Left colon (tissue), 2 donors: Measurements from ENCODE around the gene MZB1. TPM values are rescaled to one million over a fixed set of nuclear protein-coding genes. Genes with fewer than 3 reads are reported as not detected.
"Not testable (repeated sequence)": the region's sequence is repeated elsewhere in the genome, so short reads cannot be mapped to it uniquely, and the experiment has no call there.

Source experiments
- ATAC-seq: fragments of 200-7000 bp; cut with Tn5 transposase; one replicate; pipeline ENCODE4 v1.9.1; 2020; ENCODE audit warnings: mild to moderate bottlenecking, moderate library complexity
- DNase-seq, 2 donors: peaks; one replicate each; pipeline ENCODE4 v3.0.0-alpha.2; 2020
- intact Hi-C, 2 donors: fragments of 100-400 bp; cut with DNase I in 1 of 2; cut with micrococcal nuclease in 1 of 2; formaldehyde crosslinking; loops; one replicate each; pipeline versions ENCODE4 v1.11.2 to v1.14.0; 2022; cut with DNase I, micrococcal nuclease
- total RNA-seq, 2 donors: library from RNA; stranded (reverse); fragmentation: NEBNext Ultra II Directional; extraction: Animal tissue kit (Norgen Biotek cat#: 25700); gene quantifications; one replicate each; pipeline ENCODE4 v1.2.1, GENCODE V29; 2021
- donor health status: DM: no; HTN: no; CAD: no.
- donor health status: DM: yes; HTN: yes; CAD: no.

MZB1 gene
- total RNA-seq, 2 donors from 2014 or later = 6.0 to 36.9 TPM

DNA sequence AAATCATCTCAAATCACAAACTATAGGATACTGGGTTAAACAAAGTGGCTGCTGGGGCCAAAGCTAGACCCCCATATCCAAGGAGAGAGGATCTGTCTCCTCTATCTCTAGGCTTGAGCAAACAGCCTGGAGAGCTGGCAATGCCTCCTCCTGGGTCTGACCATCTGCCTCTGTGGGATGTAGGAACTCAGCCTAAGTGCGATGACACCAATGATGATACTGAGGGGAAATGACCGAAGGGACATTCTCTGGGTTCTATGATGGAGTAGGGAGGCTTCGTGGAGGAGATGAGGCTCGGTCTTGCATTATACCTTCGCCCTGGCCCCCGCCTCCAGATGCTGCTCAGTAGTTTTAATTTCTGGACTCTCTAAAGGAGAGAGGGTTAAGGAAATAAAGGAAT lies 23.4 kb upstream of the MZB1 start:
- DNase-seq (no peak), ATAC-seq (no peak)
- intact Hi-C loops = no loop called here

DNA sequence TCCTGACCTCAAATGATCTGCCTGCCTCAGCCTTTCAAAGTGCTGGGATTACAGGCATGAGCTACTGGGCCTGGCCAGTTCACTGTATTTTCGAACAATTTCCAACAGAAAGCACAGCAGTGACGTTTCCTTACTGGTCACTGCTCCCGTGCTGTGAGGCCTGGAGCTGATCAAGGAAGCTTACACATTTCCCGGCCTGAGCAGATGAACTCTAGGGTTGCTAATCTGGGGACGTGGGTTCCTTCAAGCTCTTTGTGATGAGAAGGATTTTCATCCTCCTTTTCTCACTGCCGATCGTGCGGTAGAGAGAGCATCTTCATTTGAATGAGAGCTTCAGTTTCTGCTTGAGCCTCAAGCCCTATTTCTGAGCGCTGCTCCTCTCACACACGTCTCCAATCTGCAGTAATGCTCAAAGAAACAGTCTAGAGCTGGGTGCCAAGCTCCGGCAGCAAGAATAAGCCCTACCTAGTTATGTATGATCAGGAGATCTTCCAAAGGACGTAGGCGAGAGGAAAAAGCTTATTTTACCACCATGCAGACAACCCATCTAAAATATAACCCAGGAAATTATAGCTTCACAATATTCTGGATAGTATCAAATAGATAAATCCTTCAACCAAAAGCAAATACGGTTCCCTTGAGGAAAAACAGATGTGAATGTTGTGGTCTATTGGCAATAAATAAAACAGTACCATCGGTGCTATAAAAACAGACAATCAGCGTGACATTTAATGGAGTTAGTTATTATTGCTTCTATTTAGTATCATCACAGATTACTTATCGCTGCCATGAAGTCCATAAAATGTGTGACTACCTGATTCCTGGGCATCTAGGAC lies 21.5 kb upstream of the MZB1 start:
- no peak for DNase-seq

DNA sequence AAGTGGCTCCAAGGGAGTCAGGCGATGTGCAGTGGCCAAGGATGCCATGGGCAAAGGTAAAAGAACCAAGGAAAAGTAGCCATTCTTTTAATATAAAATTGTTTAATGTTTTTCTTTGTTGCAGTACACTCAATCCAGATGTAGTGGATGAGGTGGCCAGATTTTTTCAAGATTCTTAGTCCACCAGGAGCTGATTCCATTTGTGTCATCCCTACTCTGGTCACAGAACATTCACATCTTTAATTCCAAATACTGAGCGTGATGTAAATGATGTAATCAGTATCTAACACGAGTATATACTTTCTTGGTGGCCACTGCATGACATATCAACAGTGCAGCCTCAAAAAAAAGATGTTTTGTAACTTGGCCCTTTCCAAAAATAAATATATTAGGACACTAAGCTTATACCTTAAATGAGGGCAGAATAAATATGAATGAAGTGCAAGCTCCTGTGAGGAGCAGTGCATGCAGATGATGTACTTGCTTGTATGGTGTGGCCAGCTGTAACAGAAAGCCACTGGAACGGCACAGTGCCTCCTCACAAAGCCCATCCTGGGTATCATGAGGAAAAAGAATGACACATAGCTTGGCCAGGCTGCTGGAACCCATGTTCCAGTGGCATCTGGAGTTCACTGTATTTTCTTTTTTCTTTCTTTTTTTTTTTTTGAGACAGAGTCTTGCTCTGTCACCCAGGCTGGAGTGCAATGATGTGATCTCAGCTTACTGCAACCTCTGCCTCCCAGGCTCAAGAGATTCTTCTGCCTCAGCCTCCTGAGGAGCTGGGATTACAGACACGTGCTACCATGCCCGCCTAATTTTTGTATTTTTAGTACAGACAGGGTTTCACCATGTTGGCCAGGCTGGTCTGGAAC lies 20.6 kb upstream of the MZB1 start:
- intact Hi-C loops = no loop called here
- ATAC-seq (no peak), DNase-seq (no peak)

More for the DNA sequence above, 21.5 kb upstream of the MZB1 start:
- ATAC-seq = no peak
- intact Hi-C loops = no loop called here

DNA sequence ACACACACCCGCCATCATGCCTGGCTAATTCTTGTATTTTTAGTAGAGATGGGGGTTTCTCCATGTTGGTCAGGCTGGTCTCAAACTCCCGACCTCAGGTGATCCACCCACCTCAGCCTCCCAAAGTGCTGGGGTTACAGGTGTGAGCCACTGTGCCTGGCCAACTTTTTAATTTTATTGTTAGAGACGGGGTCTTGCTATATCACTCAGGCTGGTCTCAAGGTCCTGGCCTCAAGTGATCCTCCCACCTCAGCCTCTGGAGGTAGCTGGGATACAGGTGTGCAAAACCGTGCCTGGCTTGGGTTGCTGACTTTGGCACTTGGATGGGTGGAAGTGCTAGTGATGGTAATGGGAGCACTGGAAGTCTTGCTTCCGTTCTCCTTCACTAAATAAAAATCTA lies 19.4 kb upstream of the MZB1 start:
- ATAC-seq, intact Hi-C loops: not testable (repeated sequence)

DNA sequence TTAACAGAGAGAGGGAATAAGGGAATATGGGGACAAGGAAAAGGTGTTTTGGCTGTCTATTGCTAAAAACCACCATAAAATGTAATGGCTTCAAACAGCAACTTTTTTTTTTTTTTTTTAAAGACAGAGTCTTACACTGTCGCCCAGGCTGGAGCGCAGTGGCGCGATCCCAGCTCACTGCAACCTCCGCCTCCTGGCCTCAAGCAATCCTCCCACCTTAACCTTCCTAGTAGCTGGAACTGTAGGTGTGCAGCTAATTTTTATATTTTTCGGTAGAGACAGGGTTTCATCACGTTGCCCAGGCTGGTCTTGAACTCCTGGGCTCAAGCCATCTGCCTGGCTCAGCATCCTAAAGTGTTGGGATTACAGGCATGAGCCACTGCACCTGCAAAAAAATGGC lies 18.5 kb upstream of the MZB1 start:
- no peak for ATAC-seq
- DNase-seq = no peak
- intact Hi-C loops = no loop called here

More for the DNA sequence above, 19.4 kb upstream of the MZB1 start:
- not testable (repeated sequence) for DNase-seq

DNA sequence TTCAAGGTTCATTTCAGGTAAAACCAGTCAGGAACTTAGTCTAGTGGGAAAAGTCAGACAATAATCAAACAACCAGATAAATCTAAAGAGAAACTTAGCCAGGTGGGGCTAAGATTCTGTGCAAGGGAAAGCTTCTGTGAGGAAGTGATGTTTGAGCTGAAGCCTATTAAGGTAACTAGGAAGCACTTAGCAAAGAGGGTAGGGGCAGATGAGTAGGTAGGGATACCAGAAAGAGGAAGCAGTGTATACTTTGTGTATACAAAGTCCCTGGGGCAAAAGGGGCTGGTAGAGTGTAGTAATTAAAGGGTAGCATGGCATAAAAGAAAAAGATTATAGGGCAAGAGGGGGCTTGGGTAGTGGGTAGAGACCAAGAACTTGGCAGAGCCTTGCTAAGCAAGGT lies 17.8 kb upstream of the MZB1 start:
- ATAC-seq = no peak
- intact Hi-C loops = no loop called here

DNA sequence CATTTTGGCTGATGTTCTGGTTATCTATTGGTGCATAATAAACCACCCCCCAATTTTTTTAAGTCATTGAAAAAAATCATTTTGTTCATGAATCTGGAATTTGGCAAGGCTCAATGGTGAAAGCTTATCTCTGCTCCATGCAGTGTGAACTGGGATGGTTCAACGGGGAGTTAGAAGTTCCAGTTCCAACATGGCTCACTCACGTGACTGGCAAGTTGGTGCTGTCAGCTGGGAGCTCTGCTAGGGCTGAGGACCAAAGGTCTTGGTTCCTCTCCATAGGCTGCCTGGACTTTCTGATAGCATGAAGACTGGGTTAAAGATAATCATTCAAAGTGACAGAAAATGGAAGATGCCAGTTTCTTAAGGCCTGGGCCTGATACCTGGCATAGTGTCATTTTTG lies 17.2 kb upstream of the MZB1 start:
- ATAC-seq (no peak), DNase-seq (no peak)
- intact Hi-C loops = no loop called here

More for the DNA sequence above, 17.8 kb upstream of the MZB1 start:
- DNase-seq = no peak

DNA sequence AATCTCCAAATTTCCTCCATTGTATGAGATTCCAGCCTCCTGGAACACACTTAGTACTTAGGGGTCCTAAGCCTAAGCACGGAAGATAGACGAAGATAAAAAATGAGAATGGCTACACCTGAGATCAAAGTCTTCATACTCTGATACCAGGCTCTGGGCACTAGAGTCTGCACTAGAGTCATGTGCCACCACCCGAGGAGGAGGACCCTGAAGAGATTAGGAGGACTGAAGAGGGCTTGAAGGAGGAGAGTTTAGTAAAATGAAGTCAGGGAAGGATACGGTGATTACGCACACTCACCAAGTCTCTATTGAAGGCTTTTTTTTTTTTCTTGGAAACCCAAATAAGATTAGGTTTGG lies 14.7 kb upstream of the MZB1 start:
- intact Hi-C loops = no loop called here
- peak; percentile 23 for ATAC-seq
- no peak for DNase-seq

DNA sequence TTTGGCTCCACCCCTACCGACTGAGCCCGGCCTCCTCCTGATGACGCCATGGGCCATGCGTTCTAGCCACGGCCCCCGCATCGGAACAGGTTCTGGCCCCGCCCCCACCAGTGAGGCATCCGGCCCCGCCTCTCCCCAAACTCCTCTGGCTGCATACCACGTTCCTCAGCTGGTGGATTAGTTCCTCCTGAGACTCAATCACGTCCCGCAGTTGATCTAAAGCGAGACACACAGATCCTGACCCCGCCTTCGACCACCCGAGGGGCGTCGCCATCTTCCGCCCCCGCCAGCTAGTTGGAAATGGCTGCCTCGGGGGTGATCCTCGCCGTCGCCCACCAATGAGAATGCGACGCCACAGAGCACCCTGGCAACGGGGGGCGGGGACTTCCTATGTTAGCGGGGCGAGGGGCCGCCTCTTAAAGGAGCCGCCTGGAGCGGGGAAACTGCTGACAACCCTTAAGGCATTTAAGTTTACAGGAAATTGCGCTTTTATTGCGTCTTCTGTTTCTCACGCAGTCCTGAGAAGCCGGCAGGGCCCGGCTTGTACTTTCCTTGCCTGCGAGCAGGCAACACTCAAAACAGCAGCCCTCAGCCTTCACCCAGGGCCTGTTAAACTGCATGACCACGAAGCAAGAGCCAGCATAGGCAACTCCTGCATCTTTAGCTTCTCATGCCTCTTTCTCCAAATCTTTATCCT lies 14.2 kb upstream of the MZB1 start, which contains the start of gene SPATA24:
Gene SPATA24, minus strand, starts transcription at position 303 of the 697 bp plus-strand sequence. Its CDS starts 29 bp downstream, at position 274.
- DNase-seq = peak; percentile 97 to 98
- ATAC-seq = peak; percentile 88
- intact Hi-C loops = no loop called here

DNA sequence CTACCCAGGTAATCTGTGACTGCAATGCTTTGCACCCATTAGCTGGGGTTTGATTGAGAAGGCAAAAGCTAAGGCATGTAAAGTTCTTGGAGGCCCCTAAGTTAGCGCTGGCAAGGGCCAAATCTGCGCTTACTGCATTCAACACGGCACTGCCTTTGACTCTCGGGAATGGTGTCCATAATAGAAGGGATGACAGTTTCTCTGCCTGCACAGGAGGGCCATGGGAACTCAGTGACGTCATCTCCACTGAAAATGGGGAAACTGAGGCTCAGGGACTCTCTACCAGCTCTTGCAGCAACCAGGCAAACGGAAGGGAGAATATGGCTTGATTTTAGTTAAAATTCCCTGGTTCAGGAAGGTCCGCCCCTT lies 13.7 kb upstream of the MZB1 start:
- peak; percentile 9 for ATAC-seq
- intact Hi-C loops = no loop called here
- DNase-seq = no peak

DNA sequence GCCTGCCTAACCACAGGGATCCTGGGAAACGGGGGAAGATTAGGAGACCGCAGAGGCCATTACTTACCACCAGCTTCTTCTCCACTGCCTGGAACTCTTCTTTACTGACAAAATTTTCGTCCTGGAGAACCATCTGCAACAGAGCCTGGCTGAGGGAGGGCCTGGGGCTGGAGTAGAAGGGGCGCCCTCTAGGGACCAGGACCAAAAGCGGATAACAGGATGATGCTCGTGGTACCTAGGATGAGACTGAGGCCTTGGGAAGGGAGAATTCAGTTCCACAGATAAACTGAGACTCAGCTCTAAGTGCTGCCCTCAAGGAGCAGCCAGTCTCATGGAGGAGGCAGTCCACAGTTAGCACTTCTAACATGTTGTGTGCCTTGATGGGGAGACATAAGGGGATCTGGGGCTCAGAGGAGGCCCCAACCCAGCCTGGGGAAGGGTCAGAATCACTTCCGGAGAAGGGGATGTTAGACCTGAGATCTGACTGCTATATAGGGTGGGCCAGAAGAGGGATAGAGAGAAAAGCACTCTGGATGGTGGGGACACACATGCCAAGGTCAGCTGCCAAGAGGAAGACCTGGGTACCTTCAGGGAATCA lies 12.9 kb upstream of the MZB1 start:
- intact Hi-C loops = no loop called here
- DNase-seq (no peak), ATAC-seq (peak; percentile 17)

DNA sequence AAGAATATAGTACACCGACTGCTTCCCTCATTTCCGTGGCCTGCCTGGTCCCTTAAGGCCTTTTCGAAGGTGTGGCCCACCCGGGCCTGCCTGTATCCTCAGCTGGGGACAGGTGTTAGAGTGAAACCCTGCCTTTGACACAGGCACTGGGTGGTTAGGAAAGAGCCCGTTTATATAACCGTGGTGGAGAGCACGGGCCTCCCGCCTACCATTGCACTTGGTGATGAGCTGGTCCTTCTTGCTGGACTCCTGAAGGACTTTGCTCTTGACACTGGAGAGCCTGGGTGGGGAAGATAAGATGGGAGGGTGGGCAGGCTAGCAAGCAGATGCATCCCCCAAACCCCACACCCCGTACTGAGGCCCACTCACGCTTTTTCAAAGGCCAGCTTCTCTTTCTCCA lies 11.8 kb upstream of the MZB1 start:
- DNase-seq (no peak), ATAC-seq (no peak)
- intact Hi-C loops = no loop called here

DNA sequence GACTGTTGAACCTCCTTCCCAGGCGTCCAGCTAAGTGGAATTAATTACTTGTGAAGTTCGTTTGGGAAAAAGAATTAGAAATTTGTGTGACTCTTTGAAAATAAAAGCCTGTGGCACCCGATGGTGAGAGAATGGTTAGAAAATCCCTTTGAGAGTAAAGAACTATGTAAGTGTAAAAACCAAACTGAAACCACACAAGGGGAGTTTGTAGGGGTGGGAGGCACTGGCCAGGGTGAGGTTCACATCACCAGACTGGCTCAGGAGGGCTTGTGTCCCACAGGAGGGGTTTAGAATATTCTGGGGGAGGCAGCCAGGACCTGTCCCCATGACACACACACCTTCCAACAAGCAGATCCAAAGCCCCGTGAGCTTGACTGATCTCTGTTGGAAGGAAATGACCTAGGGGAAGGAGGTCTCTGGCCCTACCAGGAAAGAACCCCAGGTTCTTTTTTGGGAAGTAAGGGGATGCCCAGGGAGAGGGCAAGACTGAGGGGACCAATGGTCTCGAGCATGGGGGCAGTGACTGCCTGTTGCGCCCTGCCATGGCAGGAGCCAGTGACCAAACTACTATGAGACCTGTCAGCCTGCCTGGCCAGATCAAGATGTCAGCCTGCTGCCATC lies 9.9 kb upstream of the MZB1 start:
- ATAC-seq (no peak), DNase-seq (no peak)
- intact Hi-C loops = no loop called here

DNA sequence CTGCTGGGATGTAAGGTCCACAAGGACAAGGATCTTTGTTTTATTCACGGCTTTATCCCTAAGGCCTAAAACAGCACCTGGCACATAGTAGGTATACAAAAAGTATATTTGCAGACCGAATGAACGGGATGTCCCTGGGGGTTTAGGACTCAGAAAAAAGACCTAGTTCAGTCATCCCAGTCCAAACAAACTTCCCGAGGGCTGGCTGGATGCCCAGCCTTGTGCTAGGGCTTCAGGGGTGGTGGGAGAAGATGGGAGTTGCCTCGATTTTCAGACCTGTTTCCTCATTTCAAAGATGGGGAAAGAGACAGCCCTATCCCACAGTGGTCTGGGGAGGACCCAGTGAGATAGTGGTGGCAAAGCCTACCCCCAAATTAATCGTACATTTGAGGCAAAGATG lies 8.2 kb upstream of the MZB1 start:
- intact Hi-C loops = no loop called here

DNA sequence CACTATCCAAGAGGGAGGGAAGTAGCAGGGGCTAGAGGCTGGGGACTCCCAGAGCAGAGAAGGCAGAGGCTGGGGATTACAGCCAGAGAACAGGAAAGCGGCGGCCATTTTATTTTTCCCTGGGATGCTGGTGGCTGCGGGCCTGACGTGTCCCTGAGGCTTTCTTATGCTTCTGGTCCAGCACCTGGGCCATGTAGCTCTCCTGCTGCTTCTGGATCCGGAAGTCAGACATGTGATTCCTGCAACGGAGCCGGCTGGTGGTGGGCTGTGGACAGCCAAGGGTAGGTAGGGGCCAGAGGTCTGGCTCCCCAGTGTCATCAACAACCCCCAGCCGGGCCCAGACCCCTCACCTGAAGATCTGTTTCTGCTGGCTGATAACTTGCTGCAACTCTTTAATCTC lies 7.0 kb upstream of the MZB1 start:
- DNase-seq = no peak
- ATAC-seq = no peak
- intact Hi-C loops = no loop called here

More for the DNA sequence above, 8.2 kb upstream of the MZB1 start:
- ATAC-seq (no peak), DNase-seq (no peak)

DNA sequence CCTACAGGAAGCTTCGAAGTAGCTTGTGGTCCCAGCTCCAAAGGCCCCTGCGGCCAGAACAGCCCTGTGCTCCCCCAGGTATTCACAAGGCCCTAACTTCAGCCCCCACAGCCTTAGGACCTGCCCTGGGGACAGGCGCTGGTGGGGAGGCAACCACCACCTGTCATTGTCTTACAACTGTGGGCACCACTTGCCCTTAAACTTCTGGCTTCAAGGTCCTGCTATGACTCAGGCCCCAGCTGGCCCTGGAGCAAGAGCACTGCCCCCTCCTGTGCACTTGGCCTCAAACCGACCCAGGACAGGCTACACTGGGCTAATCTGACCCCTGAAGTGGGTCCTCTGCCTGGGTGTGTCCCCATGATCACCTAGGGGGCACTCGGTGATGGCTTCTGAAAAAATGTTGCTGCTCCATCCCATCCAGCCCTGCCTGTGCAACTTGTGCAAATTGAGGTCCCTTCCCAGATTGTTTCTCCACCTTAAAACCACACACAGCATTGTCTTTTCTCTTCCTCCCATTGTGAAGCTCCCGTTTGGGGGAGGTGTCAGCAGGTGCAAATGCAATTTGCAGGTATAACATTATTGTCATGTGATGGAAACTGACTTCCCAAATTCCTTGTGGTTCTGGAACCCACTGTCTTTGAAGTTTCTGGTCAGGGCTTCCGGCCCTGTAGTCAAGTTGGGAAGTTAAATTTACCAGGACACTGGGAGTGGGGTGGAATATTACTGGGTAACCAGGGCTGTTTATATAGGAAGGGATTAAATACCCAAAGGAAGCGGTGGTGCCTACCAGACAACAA lies 6.3 kb upstream of the MZB1 start:
- DNase-seq (no peak), ATAC-seq (no peak)
- intact Hi-C loops = no loop called here

DNA sequence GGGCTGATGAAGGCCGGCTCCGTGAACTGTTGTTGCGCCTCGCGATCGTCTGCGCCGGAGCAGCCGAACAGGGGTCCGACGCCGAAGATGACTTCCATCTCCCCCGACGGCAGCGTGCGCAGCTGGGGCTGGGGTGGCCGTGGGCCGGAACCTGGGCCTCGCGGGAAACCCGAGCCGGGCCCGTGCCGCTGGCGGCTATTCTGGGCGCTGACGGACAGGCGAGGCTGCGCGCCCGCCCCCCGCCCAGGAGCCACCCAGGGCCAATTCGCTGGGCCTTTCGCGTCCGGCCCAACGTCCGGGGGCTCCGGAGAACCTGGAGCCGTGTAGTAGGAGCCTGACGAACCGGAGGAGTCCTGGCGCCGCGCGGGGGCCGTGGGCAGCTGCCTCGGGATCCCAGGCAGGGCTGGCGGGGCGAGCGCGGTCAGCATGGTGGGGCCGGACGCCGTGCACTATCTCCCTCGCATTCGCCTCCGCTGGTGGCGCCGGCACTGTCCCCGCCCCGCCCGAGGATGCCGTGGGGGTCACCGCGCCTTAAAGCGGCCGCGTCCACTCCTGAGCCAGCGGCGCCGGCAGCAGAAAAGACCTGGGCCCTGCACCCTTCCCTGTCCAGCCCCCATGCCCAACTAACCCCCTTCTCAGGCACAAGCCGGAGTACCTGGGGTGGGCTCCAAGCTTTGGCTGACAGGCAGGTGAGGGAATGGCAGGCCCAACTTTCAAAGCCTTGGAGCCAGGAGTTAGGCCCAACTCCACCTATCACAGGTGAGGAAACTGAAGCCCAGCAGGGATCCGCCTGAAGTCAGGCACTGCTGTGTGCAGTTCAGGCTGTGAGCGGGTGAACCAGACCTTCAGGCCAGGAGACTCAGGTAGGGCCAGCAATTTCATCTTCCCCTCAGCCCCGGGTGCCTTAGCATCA lies 5.2 kb upstream of the MZB1 start, which contains the start of gene PROB1:
Gene PROB1, minus strand, starts transcription at position 451 of the 913 bp plus-strand sequence. Its CDS starts 23 bp downstream, at position 428.
- DNase-seq (no peak), ATAC-seq (no peak)
- intact Hi-C loops = no loop called here
